GM19099 (cell line): Measurements from ENCODE around the gene METTL8.
A peak's percentile ranks its signal among the peaks of the same experiment; 100 is the strongest.

Experiments used
- POLR2A ChIP-seq: IDR thresholded peaks from 3 replicates; pipeline ENCODE4 v1.6.1; 2011; ENCODE audit warnings: low read depth; ENCODE audit not compliant: insufficient read length; ENCODE audit errors: extremely low read depth

Gene METTL8

DNA sequence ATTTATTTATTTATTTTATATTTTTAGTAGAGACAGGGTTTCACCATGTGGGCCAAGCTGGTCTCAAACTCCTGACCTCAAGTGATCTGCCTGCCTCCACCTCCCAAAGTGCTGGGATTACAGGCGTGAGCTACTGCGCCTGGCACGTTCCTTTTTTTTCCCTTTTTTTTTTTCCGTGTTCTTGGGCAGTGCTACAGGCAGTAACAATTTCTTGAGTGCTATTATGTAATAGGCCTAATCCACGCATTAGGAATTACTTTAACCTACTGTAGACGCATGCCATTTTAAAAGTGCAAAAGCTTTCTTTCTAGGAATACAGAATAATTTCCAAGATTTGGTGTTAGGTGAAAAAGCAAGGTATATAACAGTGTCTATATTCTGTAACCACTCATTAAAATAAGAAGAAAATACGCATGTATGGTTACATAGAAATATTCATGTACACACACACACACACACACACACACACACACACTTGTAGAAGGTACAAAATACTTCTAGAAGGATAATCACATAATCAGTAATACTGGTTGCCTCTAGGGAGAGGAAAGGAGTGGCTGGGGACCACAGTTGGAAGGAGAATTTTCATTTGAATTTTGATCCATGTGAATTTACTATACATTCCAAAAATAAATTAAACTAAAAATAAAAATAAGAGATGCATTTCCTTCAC, 92.3 kb downstream of the METTL8 start:
- no peak for TF ChIP-seq POLR2A

DNA sequence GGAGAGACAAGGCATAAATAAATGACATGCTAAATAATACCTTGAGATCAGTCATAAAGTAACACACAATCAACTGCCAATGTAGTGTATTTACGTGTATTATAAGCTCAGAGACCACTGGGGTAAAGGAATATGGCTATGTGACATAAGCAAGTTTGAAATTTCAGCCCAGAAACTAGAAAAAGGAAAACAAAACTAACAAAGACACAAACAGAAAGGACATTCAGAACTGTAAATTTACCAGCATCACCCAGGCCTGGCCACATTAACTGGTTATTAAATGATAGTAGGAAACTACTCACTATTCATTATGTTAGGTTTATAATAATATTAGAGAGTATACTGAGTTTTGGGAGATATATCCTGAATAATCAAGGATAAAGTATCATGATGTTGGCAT, 98.8 kb downstream of the METTL8 start:
- no peak for TF ChIP-seq POLR2A

DNA sequence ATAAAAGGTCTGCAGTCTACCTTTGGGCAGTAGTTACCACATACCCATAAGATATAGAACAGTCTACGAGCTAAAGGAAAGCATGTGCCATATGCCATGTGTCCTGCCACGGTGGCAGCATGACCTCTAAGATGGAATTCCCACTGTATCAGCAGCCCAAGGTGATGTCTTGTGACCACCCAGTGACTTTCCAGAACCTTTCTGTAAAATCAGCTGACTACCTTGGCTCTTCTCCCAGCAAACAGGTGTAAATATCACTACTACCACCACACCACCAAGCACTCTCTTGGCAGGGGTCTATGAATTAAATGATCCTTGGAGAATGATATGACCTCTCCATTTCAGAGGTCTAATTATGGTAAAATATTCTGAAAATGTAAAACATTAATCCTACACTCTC, 99.6 kb downstream of the METTL8 start:
- no peak for TF ChIP-seq POLR2A

DNA sequence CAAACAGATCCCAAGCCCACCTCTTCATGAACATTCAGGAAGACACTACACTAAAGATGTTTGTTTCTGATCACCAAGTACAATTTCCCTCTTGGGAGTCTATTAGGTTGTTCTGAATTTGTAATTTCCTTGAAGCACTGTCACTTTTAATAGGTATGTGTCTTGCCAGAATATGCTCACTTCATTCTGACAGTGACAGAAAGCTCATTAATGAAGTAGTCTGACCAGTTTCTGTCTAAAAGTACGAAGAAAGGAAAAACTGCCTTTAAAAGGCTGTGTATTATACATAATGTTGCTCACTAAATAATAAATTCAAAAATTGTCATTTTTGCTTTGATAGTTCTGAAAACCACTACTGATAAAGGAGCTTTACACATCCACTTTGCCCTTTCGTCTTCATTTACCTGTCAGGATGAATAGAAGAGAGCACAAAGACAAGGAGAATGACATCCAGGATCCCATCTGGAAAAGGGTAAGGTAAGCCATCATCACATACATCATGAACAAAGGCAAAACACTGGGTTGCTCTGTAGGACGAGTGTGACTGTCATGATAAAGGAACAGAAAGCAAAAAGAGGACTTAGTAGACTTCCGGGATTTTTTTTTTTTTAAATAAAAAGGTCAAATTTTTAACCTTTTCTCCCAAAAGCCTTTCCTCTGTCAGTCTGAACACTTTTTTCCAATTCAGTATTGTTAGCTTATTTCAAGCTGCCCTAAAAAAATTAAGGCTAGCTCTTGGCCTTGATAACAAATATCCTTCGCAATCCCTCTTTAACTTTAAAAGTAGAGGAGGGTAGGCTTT, 103.4 kb downstream of the METTL8 start:
- TF ChIP-seq POLR2A, result no peak

DNA sequence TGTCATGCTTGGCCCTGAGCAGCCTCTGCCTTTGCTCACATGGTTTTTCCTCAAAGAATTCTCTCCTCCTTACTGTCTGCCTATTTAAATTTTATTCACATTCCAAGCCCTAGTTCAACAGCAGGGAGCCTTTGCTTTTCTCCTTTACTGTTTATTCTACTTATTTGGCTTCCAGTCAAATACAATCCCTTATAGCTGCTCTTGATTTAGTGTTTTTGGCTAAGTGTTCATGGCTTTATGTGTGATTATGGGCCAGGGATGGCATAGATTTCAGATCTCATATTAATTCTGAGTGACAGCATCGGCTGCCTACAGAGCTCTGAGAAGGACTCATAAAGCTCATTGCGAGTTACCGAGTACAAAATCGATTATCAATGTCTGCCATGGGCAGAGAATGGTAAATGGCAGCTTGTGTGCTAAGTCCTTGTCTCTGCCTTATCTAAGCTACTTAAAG, 106.7 kb downstream of the METTL8 start:
- no peak for TF ChIP-seq POLR2A

DNA sequence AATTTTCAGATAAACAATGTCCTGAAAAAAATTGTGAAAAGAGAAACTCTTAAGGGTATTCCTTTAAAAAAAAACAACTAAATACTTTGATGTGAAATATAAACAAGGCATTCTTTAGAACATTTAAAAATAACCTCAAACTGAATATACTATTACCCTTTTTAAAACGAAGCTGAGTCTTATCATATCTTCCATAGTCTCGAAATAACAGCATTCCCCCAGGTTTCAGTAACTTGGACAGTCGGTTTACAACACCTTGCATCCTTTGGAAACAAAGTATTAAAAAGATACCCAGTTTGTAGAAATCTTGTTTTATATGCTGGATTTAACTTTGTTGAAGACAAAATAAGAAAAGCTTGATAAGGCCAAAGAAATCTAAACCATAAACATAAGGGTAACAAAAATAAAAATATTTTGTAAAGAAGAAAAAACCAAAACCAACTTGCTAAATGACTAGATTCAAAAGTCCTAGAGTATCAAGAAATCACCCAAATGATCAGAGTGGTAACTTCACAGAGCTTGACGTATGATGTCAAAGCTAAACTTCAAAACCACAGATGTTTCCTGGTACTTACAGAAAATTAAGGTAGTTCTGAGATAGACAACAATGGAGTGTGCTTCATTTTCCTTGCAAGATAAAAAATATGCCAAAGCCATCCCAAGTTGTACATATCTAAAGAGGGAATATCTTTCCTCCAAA, 107.8 kb downstream of the METTL8 start:
- TF ChIP-seq POLR2A, result no peak

DNA sequence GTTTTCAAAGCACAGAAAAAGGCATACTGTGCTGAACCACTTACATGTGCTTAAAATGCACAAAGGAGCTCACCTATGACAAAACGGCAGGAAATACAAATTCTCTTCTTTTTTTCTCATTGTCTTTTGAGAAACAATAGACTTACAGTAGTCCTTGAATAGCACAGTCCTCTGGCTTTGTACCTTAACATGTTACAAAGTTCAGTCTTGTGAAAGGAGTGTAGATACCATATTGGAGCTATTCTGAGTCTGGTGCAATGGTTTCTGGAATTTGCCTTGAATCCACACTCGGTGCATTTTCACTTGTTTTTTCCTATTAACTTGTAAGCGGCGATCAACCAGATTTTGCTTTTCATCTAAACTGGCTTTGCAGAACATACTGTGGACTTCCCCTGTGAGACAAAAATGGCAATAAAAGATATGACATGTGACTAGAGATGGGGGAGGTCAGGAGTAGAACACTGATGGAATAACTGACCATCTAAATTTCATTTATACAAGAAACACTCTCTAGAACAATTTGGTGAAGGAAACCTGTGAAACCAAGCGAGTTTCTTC, 109.7 kb downstream of the METTL8 start:
- no peak for TF ChIP-seq POLR2A

DNA sequence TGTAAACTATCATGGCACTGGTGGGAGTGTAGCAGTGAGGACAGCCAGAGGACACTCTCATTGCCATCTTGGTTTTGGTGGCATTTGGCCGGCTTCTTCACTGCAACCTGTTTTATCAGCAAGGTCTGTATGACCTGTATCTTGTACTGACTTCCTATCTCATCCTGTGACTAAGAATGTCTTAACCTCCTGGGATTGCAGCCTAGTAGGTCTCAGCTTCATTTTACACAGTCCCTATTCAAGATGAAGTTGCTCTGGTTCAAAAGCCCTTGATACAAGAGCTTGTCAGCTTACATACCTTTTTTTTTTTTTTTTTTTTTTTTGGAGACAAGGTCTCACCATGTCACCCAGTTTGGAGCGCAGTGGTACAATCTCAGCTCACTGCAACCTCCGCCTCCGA, 110.9 kb downstream of the METTL8 start:
- no peak for TF ChIP-seq POLR2A

DNA sequence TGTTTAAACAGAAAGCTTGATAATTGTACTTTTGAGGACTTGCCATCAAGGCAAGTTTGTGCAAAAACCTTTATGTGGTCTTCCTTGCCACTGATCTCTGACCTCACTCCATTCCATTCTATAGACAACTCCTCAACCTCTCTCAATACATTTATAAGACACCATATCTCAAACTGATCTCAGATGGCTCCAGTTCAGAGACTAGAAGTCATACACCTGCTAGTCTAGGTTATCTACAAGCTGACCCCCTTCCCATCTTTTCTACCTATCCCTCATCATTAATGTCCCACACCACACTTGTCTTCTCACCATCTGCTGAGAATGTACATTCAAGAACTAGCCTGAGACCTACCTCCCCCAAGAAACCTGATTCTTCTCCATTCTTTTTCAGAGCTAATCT, 113.1 kb downstream of the METTL8 start:
- TF ChIP-seq POLR2A, result no peak

DNA sequence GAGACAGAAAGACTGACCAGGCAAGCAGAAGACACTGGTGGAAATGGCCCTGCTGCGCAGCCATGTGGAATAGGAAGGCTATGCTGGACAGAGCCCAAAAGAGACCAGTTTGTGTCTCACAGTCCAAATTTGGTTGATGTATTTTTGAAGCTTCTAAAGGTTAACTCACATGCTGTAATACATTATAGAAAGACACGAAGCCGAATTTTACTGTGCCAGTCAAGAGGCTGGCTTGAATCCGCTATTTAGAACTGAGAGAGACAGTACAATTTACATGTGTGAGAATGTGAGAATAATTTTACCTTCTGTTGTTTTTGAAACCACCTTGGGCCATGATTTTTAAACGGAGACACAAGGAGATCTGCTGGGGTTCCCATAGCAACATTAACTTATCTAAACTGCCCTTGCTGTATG, 113.6 kb downstream of the METTL8 start:
- no peak for TF ChIP-seq POLR2A

DNA sequence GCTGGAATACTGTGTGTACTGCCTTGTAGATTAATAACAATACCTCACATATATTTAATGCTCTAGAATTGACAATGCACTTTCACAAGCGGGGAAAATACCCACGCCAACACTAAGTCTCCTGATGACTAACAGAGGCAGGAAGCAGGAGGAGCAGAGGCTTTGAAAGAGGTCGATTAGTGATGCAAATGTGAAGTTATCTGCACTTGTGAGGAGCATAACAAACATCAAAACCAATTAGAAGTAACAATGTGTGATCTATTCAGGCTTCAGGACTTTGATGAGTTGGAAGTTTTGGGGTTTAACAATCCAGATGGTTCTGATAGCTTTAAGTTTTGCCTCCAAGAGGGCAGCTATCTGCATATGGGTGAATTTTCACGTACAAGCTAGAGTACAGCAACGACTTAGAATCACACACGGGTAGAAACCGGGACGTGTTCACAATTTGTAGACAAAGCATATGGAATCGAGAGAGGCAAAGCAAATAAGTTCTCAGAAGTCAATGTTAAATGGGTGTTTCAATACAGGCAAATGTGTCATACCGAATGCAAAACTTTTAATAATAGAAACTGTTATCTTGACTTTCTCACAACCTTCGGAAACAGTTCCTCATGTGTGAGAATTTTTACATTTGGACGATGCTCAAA, 114.5 kb downstream of the METTL8 start:
- TF ChIP-seq POLR2A, result peak; percentile 66

DNA sequence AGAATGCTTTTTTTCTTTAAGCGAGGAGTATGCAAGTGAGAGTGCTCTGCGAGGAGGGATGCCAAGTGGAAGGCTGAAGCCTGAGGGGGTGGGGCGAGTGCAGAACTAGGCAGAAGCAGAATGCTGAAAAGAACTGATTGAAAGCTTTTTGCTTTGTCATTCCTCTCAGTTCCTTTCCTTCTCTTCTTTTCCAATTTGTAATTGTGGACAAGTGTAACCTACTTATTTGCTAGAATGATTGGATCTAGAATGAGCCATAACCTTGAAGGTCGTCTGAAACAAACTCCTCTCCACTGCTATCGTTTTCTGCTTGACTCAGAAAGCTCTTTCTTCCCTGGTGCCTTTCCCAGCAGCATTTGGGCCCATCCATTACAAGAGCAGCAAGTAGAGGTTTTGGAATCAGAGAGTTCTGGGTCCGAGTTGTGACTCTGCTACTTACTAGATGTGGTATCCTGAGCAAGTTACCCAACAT, 115.3 kb downstream of the METTL8 start:
- no peak for TF ChIP-seq POLR2A

DNA sequence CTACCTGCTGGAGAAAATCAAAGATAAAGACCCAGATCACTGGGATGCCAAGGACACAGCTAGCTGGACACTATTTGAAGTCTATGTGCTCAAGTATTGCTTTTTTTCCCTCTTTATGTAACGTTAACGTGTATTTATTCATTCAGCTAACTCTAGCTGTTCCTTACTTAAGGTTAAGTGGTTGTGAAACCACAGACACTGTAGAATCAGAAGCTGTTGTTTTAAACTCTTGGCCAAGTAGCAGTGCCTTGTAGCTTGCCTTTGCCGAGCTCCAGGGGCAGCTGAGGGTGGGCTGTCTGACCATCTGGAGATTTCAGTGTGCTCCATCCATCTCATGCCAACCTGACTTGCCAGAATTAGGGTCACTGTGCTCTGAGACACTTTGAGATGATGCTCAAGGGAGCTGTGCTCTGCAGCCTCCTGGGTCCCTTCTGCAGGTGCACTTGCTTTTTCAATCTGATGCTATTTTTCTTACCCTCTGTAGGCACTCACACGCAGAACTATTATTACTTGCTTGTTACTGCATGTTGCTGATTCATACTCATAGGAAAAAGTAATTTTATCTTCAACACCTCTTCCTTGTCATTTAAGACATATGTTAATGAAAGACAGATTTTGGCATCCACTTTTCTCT, 116.2 kb downstream of the METTL8 start:
- TF ChIP-seq POLR2A, result no peak

DNA sequence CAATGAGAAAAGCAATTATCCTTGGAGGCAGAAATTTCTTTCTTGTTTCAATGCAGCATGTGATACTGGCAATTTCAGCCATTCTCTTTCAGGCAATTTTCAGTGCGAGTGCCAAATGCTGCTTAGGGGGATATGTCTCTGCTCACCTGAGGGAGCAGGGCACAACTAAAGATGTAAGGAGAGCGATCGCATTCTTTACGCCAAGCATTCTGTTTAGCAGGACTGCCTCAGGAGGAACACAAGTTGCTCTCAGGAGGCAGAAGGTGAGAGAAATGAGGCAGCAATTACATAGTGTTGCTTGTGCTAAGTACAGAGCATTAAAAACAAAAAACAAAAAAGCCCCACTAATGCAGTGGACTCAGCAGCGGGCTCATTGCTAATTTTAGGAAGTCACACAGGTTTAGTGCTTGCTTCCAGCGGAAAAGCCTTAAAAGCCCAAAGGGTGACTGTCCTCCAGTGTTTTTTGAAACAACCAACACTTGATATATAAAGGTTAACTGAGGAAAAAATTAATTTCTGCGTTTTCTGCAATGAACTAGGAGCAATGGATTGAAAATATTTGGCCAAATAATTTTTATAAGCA, 116.9 kb downstream of the METTL8 start:
- no peak for TF ChIP-seq POLR2A
